GM23338 (cell line): ENCODE results near the gene TTC3. TPM values are rescaled to one million over a fixed set of nuclear protein-coding genes. Genes with fewer than 3 reads are reported as not detected.

Experiments
- ATAC-seq: fragments of 200-7000 bp; cut with Tn5 transposase; 3 replicates; pipeline ENCODE4 v1.9.1; 2020
- DNase-seq: peaks from one replicate; pipeline ENCODE4 v3.0.0-alpha.2; 2015; ENCODE audit warnings: low spot score
- H2AFZ ChIP-seq: fragments of 200-600 bp; sonication (generic); 2 replicates; pipeline ENCODE4 v1.8.0; 2016; ENCODE audit warnings: antibody characterized with exemption, mild to moderate bottlenecking, moderate library complexity
- H3F3A ChIP-seq: fragments of 200-600 bp; sonication (generic); replicated peaks from 2 replicates; pipeline ENCODE4 v1.8.0; 2017; ENCODE audit warnings: antibody characterized with exemption, mixed run types, low read depth
- H3K27ac ChIP-seq: fragments of 200-600 bp; sonication (generic); 2 replicates; pipeline ENCODE4 v1.6.1; 2016; ENCODE audit warnings: low read depth
- H3K27me3 ChIP-seq: fragments of 200-600 bp; sonication (generic); 2 replicates; pipeline ENCODE4 v1.8.0; 2016; ENCODE audit warnings: mild to moderate bottlenecking, mixed run types, moderate library complexity; ENCODE audit not compliant: insufficient read depth
- H3K36me3 ChIP-seq: fragments of 200-600 bp; sonication (generic); 2 replicates; pipeline ENCODE4 v1.8.0; 2016; ENCODE audit warnings: mild to moderate bottlenecking; ENCODE audit not compliant: insufficient read depth
- H3K4me1 ChIP-seq: fragments of 200-600 bp; sonication (generic); 2 replicates; pipeline ENCODE4 v1.8.0; 2016; ENCODE audit warnings: mild to moderate bottlenecking, moderate library complexity; ENCODE audit not compliant: insufficient read depth
- H3K4me2 ChIP-seq: fragments of 200-600 bp; sonication (generic); 2 replicates; pipeline ENCODE4 v1.7.1; 2017; ENCODE audit warnings: mixed run types
- H3K4me3 ChIP-seq: fragments of 200-600 bp; sonication (generic); 2 replicates; pipeline ENCODE4 v1.6.1; 2016; ENCODE audit warnings: mixed run types
- H3K79me2 ChIP-seq: fragments of 200-600 bp; sonication (generic); replicated peaks from 2 replicates; pipeline ENCODE4 v1.8.0; 2017; ENCODE audit warnings: mild to moderate bottlenecking; ENCODE audit not compliant: insufficient read depth
- H3K9me2 ChIP-seq: fragments of 200-600 bp; sonication (generic); 2 replicates; pipeline ENCODE4 v1.8.0; 2017; ENCODE audit not compliant: insufficient read depth
- H4K20me1 ChIP-seq: fragments of 200-600 bp; sonication (generic); replicated peaks from 2 replicates; pipeline ENCODE4 v1.8.0; 2017; ENCODE audit warnings: mild to moderate bottlenecking; ENCODE audit not compliant: insufficient read depth
- H3K27ac Mint-ChIP-seq: 2 replicates; pipeline ENCODE4 v1.8.0; 2020; ENCODE audit warnings: inconsistent platforms, mild to moderate bottlenecking, moderate library complexity, mixed read lengths
- H3K27me3 Mint-ChIP-seq: 3 replicates; pipeline ENCODE4 v1.8.0; 2022; ENCODE audit warnings: low read depth, mild to moderate bottlenecking, moderate library complexity, mixed read lengths, inconsistent platforms; ENCODE audit not compliant: insufficient read depth, poor library complexity
- H3K36me3 Mint-ChIP-seq: 3 replicates; pipeline ENCODE4 v1.8.0; 2021; ENCODE audit warnings: low read depth, mild to moderate bottlenecking, inconsistent platforms, moderate library complexity, mixed read lengths
- H3K4me1 Mint-ChIP-seq: 3 replicates; pipeline ENCODE4 v1.8.0; 2020; ENCODE audit warnings: mild to moderate bottlenecking, inconsistent platforms, mixed read lengths
- H3K4me3 Mint-ChIP-seq: 3 replicates; pipeline ENCODE4 v1.8.0; 2021; ENCODE audit warnings: moderate library complexity, mild to moderate bottlenecking, inconsistent platforms, mixed read lengths
- H3K9me3 Mint-ChIP-seq: 3 replicates; pipeline ENCODE4 v1.8.0; 2020; ENCODE audit warnings: moderate library complexity, mild to moderate bottlenecking, inconsistent platforms, mixed read lengths
- CREB1 ChIP-seq: fragments of 250-450 bp; sonication (Bioruptor Pico); IDR thresholded peaks from 2 replicates; pipeline ENCODE4 v1.5.0; 2020; ENCODE audit warnings: low read depth, mild to moderate bottlenecking, moderate library complexity
- EZH2 ChIP-seq: fragments of 200-600 bp; sonication (generic); IDR thresholded peaks from one replicate; pipeline ENCODE4 v1.8.0; 2017; ENCODE audit warnings: antibody characterized with exemption, mild to moderate bottlenecking, low read depth; ENCODE audit not compliant: unreplicated experiment
- EZH2phosphoT487 ChIP-seq: fragments of 200-600 bp; sonication (generic); IDR thresholded peaks from one replicate; pipeline ENCODE4 v1.8.1; 2018; ENCODE audit warnings: antibody characterized with exemption; ENCODE audit not compliant: unreplicated experiment
- JUNB ChIP-seq: IDR thresholded peaks from one replicate; pipeline ENCODE4 v1.6.1; 2016; ENCODE audit warnings: antibody characterized with exemption; ENCODE audit not compliant: unreplicated experiment
- NANOG ChIP-seq: IDR thresholded peaks from 2 replicates; pipeline ENCODE4 v1.6.1; 2016; ENCODE audit warnings: antibody characterized with exemption, borderline replicate concordance
- POLR2AphosphoS5 ChIP-seq: IDR thresholded peaks from 2 replicates; pipeline ENCODE4 v1.6.1; 2016; ENCODE audit warnings: antibody characterized with exemption, low read depth
- STAT1 ChIP-seq: IDR thresholded peaks from one replicate; pipeline ENCODE4 v1.6.1; 2016; ENCODE audit warnings: antibody characterized with exemption; ENCODE audit not compliant: unreplicated experiment
- ZNF114 ChIP-seq: fragments of 250-450 bp; sonication (Bioruptor Pico); IDR thresholded peaks from 2 replicates; pipeline ENCODE4 v1.5.0; 2020; ENCODE audit warnings: mild to moderate bottlenecking, moderate library complexity
- ZNF331 ChIP-seq: fragments of 250-450 bp; sonication (Bioruptor Pico); IDR thresholded peaks from 2 replicates; pipeline ENCODE4 v1.5.0; 2020; ENCODE audit warnings: low read depth, mild to moderate bottlenecking, moderate library complexity
- ZNF462 ChIP-seq: fragments of 250-450 bp; sonication (Bioruptor Pico); IDR thresholded peaks from 2 replicates; pipeline ENCODE4 v1.5.0; 2020; ENCODE audit warnings: mild to moderate bottlenecking, moderate library complexity
- polyA plus RNA-seq: library from polyadenylated mRNA; unstranded; fragments of >200 nt; fragmentation: Nextera tagmentation; extraction: Ambion mirVana; gene quantifications from 2 replicates; pipeline ENCODE4 v1.2.1, GENCODE V29; 2016
- total RNA-seq: library from RNA; depleted of rRNA; stranded (reverse); fragments of >200 nt; shearing (Covaris generic); gene quantifications from 2 replicates; pipeline ENCODE4 v1.2.3, GENCODE V29; 2014
- TF ChIP-seq, protein P1 (sequence below): IDR thresholded peaks from one replicate; pipeline ENCODE4 v1.6.1; 2018; ENCODE audit warnings: antibody characterized with exemption; ENCODE audit not compliant: unreplicated experiment
- TF ChIP-seq, protein P2 (sequence below), 2 experiments: fragments of 200-600 bp in 1 of 2; sonication (generic) in 1 of 2; conservative IDR thresholded peaks; 2 replicates each; pipeline versions ENCODE4 v1.5.1 to v1.6.1; 2016 to 2017; ENCODE audit warnings: antibody characterized with exemption in 2 of 2, low read depth in 2 of 2, mild to moderate bottlenecking in 2 of 2, moderate library complexity in 1 of 2
- TF ChIP-seq, protein P3 (sequence below): IDR thresholded peaks from 2 replicates; pipeline ENCODE4 v1.6.1; 2016; ENCODE audit warnings: antibody characterized with exemption

Gene TTC3
- total and polyA plus RNA-seq, 2 experiments from 2014 or later, result 28.9 to 48.6 TPM

- Mint-ChIP-seq H3K36me3 (no peaks in the 10 kb centered on the region), H3K9me3 (no peaks in the 10 kb centered on the region), H3K4me1 (peaks cover 33% of the 10 kb centered on the region), H3K4me3 (no peak overlapping the region), H3K27me3 (peaks cover 37% of the 10 kb centered on the region), H3K27ac (no peak overlapping the region)
- H3K27me3 ChIP-seq, result peaks cover 50% of the 10 kb centered on the region
- H3K79me2 ChIP-seq, result no peaks in the 10 kb centered on the region
- no peak for ATAC-seq
- no peak overlapping the region for H3K27ac ChIP-seq
- no peak overlapping the region for H3K4me3 ChIP-seq
- H3F3A ChIP-seq, result no peaks in the 10 kb centered on the region
- no peaks in the 10 kb centered on the region for H3K9me2 ChIP-seq
- H3K4me2 ChIP-seq, result no peak overlapping the region
- H3K4me1 ChIP-seq, result peaks cover 11% of the 10 kb centered on the region; the same call in 1 of the 2 replicates
- H2AFZ ChIP-seq, result no peak overlapping the region
- H3K36me3 ChIP-seq, result no peaks in the 10 kb centered on the region
- DNase-seq, result no peak
- no peaks in the 10 kb centered on the region for H4K20me1 ChIP-seq
- no peak for TF ChIP-seq STAT1
- TF ChIP-seq NANOG, result no peak
- TF ChIP-seq, protein P1, sequence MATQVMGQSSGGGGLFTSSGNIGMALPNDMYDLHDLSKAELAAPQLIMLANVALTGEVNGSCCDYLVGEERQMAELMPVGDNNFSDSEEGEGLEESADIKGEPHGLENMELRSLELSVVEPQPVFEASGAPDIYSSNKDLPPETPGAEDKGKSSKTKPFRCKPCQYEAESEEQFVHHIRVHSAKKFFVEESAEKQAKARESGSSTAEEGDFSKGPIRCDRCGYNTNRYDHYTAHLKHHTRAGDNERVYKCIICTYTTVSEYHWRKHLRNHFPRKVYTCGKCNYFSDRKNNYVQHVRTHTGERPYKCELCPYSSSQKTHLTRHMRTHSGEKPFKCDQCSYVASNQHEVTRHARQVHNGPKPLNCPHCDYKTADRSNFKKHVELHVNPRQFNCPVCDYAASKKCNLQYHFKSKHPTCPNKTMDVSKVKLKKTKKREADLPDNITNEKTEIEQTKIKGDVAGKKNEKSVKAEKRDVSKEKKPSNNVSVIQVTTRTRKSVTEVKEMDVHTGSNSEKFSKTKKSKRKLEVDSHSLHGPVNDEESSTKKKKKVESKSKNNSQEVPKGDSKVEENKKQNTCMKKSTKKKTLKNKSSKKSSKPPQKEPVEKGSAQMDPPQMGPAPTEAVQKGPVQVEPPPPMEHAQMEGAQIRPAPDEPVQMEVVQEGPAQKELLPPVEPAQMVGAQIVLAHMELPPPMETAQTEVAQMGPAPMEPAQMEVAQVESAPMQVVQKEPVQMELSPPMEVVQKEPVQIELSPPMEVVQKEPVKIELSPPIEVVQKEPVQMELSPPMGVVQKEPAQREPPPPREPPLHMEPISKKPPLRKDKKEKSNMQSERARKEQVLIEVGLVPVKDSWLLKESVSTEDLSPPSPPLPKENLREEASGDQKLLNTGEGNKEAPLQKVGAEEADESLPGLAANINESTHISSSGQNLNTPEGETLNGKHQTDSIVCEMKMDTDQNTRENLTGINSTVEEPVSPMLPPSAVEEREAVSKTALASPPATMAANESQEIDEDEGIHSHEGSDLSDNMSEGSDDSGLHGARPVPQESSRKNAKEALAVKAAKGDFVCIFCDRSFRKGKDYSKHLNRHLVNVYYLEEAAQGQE, result no peak
- no peak for TF ChIP-seq CREB1 (CRISPR knock-in tag)
- no peak for TF ChIP-seq POLR2AphosphoS5
- no peak for TF ChIP-seq ZNF462 (CRISPR knock-in tag)
- TF ChIP-seq ZNF331 (CRISPR knock-in tag), result no peak
- TF ChIP-seq, protein P2, sequence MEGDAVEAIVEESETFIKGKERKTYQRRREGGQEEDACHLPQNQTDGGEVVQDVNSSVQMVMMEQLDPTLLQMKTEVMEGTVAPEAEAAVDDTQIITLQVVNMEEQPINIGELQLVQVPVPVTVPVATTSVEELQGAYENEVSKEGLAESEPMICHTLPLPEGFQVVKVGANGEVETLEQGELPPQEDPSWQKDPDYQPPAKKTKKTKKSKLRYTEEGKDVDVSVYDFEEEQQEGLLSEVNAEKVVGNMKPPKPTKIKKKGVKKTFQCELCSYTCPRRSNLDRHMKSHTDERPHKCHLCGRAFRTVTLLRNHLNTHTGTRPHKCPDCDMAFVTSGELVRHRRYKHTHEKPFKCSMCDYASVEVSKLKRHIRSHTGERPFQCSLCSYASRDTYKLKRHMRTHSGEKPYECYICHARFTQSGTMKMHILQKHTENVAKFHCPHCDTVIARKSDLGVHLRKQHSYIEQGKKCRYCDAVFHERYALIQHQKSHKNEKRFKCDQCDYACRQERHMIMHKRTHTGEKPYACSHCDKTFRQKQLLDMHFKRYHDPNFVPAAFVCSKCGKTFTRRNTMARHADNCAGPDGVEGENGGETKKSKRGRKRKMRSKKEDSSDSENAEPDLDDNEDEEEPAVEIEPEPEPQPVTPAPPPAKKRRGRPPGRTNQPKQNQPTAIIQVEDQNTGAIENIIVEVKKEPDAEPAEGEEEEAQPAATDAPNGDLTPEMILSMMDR (conservative IDR thresholded peaks at IDR 0.05; ENCODE audit: low read depth in 2 of 2), result no peak
- TF ChIP-seq, protein P3, sequence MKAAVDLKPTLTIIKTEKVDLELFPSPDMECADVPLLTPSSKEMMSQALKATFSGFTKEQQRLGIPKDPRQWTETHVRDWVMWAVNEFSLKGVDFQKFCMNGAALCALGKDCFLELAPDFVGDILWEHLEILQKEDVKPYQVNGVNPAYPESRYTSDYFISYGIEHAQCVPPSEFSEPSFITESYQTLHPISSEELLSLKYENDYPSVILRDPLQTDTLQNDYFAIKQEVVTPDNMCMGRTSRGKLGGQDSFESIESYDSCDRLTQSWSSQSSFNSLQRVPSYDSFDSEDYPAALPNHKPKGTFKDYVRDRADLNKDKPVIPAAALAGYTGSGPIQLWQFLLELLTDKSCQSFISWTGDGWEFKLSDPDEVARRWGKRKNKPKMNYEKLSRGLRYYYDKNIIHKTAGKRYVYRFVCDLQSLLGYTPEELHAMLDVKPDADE, result no peak
- no peak for TF ChIP-seq EZH2phosphoT487
- no peak for TF ChIP-seq ZNF114
- no peak for TF ChIP-seq EZH2
- no peak for TF ChIP-seq JUNB
Measured at GRCh38 chr21:37044643-37045042, 28.4 kb upstream of the TTC3 start.
